ENCODE results near the gene EPHB2.
"Not testable (repeated sequence)": the region's sequence is repeated elsewhere in the genome, so short reads cannot be mapped to it uniquely, and the experiment has no call there.

Gene EPHB2

GRCh38 chr1:22915816-22916470, 205.3 kb downstream of the EPHB2 start:
- no peak for DNase-seq (ENCODE audit: low read depth)

GRCh38 chr1:22916471-22916820, 205.8 kb downstream of the EPHB2 start:
- DNase-seq (ENCODE audit: low read depth), result no peak

GRCh38 chr1:22917989-22918388, 207.3 kb downstream of the EPHB2 start:
- DNase-seq (ENCODE audit: low read depth), result no peak

- no peak for DNase-seq (ENCODE audit: low read depth)
Measured at GRCh38 chr1:22918644-22919043, 208.0 kb downstream of the EPHB2 start.

GRCh38 chr1:22919341-22920025, 208.8 kb downstream of the EPHB2 start:
- no peak for DNase-seq (ENCODE audit: low read depth)

GRCh38 chr1:22920026-22920733, 209.5 kb downstream of the EPHB2 start:
- no peak for DNase-seq (ENCODE audit: low read depth)

- DNase-seq (ENCODE audit: low read depth), result no peak
Measured at GRCh38 chr1:22920734-22921451, 210.3 kb downstream of the EPHB2 start.

- DNase-seq (ENCODE audit: low read depth), result no peak
Measured at GRCh38 chr1:22921452-22922126, 210.9 kb downstream of the EPHB2 start.

DNA sequence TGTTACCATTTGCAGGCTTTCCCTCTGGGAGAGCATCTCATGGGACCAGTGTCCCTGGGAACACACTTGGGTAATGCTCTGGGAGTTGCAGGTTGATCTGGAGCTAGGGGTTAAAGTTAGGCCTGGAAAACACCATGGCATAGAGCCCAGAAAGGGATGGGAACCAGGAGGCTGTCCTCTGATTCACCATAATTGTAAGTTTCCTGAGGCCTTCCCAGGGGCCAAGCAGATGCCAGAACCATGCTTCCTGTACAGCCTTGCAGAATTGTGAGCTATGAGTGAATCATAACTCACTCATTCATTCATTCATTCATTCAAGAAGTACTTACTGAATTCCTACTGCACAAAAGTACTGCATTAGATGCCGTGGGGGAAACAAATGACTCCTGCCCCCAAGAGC, 212.0 kb downstream of the EPHB2 start:
- DNase-seq (ENCODE audit: low read depth), result no peak

DNA sequence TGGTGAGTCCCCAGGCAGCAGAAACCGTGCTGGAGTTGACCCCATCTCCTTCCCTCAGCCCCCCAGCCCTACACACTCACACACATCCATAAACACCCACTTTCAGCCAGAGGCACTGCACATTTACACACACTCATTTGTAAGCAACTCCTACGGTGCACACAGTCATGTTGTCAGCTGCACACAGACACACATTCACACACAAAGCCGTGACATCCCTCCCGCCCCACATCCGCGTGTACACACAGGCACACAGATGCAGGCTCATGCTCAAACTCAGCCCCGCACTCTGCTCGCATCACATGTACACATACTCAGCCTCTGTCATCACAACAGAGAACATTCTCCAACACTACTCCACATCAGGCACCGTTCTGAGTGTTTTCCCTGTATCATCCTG, 214.5 kb downstream of the EPHB2 start:
- DNase-seq (ENCODE audit: low read depth), result no peak

- DNase-seq (ENCODE audit: low read depth), result peak; percentile 20
Measured at GRCh38 chr1:22930240-22930912, 219.7 kb downstream of the EPHB2 start.

- DNase-seq (ENCODE audit: low read depth), result no peak
Measured at GRCh38 chr1:22932803-22933470, 222.3 kb downstream of the EPHB2 start.

DNA sequence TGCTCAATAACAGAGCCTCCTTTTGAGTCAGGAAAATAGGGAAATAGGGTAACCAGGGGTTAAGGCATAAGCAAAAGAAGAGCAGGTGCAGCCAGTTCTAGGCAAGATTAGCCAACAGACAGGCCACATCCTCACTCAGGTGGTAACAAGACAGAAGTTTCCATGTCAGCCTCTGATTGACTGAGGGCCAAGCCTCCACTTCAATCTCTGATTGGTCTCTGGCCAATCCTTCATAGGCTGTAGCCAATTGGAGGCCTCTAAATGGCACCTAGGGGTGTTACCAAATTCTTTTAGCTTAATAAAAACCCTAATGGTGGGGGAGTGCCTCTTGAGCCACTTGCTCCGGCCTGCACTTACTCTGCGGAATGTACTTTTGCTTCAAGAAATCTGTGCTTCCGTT, 224.8 kb downstream of the EPHB2 start:
- DNase-seq (ENCODE audit: low read depth), result no peak

DNA sequence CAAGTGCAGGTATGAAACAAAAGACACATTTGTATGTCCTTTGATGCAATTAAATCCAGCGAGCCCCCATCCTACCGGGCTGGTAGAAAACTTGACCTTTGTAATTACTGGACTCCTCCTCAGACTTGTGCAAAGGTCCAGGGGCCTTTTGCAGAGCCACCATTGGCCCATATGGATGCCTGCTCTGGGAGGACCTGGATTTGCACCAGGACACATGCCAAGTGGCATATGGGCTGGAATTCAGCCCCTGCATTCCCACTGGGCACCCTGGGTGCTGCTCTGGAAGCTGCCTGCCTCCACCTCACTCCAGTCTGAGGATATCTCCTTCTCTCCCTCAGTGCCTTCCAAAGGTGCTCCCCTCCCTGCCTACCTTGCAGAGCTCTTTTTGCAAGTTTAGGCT, 226.0 kb downstream of the EPHB2 start:
- DNase-seq (ENCODE audit: low read depth), result no peak

DNA sequence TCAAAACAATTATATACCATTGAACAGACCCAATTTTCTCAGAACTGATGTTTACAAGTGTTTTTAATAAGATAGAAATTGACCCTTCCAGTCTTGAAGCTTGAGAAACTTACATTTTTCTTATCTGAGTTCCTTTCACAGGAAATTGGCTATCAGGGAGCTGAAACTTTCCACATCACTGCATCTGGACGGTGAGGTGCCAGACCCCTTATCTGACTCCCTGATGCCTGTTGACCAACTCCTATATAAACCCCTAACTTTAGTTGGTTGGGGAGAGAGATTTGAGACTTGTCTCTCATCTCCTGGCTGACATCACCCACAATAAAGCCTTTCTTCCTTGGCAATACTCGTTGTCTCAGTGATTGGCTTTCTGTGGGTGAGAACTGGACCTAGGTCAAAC, 230.6 kb downstream of the EPHB2 start:
- no peak for DNase-seq (ENCODE audit: low read depth)

- DNase-seq (ENCODE audit: low read depth), result no peak
Measured at GRCh38 chr1:22944346-22945055, 233.9 kb downstream of the EPHB2 start.

DNA sequence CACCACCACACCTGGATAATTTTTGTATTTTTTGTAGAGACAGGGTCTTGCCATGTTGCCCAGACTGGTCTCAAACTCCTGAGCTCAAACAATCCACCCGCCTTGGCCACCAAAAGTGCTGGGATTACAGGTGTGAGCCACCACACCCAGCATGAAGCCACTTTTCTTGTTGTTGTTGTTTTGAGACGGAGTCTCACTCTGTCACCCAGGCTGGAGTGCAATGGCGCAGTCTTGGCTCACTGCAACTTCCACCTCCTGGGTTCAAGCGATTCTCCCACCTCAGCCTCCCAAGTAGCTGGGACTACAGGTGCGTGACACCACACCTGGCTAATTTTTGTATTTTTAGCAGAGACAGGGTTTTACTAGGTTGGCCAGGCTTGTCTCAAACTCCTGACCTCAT, 234.5 kb downstream of the EPHB2 start:
- not testable (repeated sequence) for DNase-seq (ENCODE audit: low read depth)

DNA sequence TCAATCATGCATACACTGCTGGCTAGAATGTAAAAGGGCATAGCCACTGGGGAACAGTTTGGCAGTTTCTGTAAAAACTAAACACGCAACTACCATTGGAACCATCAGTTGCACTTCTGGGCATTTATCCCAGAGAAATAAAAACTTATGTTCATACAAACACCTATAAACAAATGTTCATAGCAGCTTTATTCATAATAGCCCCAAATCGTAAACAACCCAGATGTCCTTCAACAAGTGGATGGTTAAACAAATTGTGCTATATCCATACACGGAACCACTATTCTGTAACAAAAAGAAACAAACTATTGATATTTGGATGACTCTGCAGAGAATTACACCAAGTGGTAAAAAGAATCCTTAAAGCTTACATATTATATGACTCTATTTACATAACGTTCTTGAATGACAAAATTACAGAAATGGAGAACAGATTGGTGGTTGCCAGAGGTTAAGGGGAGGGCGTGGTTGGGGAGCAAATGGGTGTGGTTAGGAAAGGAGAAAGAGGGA, 239.2 kb downstream of the EPHB2 start:
- DNase-seq (ENCODE audit: low read depth), result no peak

- DNase-seq (ENCODE audit: low read depth), result no peak
Measured at GRCh38 chr1:22951796-22952195, 241.2 kb downstream of the EPHB2 start.

DNA sequence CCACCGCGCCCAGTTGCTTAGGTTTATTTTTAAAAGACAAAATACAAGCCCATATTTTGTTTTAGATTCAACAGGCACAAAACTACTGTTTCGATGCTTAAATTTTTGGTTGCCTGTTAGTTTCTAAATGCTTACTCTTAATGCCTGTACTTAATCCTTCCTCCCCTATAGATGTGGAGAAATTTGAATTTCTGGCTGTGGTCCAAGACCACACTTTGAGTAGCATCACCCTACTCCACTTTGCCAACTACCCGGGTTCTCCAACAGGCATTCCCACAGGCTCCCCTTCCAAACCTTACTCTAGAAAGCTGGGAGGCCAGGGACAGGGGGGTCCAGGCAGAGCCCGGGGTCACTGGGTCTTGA, 242.0 kb downstream of the EPHB2 start:
- DNase-seq (ENCODE audit: low read depth), result no peak
